ENCODE data around the gene EDRF1.

The EDRF1 gene

GRCh38 chr10:125762692-125763648 is 43.5 kb downstream of the EDRF1 start:
- DNase-seq: no peak

GRCh38 chr10:125765835-125766234 is 46.3 kb downstream of the EDRF1 start:
- DNase-seq: no peak

- DNase-seq: no peak
Observed at GRCh38 chr10:125766511-125766910, 47.0 kb downstream of the EDRF1 start.

- peak; percentile 0 for DNase-seq
Observed at GRCh38 chr10:125768219-125768855, 48.8 kb downstream of the EDRF1 start.

GRCh38 chr10:125769175-125769574 is 49.7 kb downstream of the EDRF1 start:
- no peak for DNase-seq

- no peak for DNase-seq
Observed at GRCh38 chr10:125770844-125771243, 51.3 kb downstream of the EDRF1 start.

- DNase-seq: no peak
Observed at GRCh38 chr10:125772112-125772863, 52.8 kb downstream of the EDRF1 start.

- no peak for DNase-seq
Observed at GRCh38 chr10:125772864-125773180, 53.3 kb downstream of the EDRF1 start.

GRCh38 chr10:125773687-125774543 is 54.4 kb downstream of the EDRF1 start:
- no peak for DNase-seq

- no peak for DNase-seq
Observed at GRCh38 chr10:125774581-125775191, 55.2 kb downstream of the EDRF1 start.

- no peak for DNase-seq
Observed at GRCh38 chr10:125775491-125776106, 56.1 kb downstream of the EDRF1 start, which contains the start of gene MMP21. Gene MMP21, minus strand, starts transcription at chr10:125775821. Its CDS starts 0 bp downstream, at chr10:125775821.

GRCh38 chr10:125777806-125778205 is 58.3 kb downstream of the EDRF1 start:
- DNase-seq: no peak

GRCh38 chr10:125778556-125778955 is 59.0 kb downstream of the EDRF1 start:
- no peak for DNase-seq

- DNase-seq: no peak
Observed at GRCh38 chr10:125779403-125780327, 60.2 kb downstream of the EDRF1 start.

GRCh38 chr10:125781374-125781773 is 61.9 kb downstream of the EDRF1 start:
- no peak for DNase-seq

GRCh38 chr10:125782054-125782453 is 62.5 kb downstream of the EDRF1 start:
- no peak for DNase-seq

- DNase-seq: no peak
Observed at GRCh38 chr10:125782616-125783015, 63.1 kb downstream of the EDRF1 start.

- DNase-seq: no peak
Observed at GRCh38 chr10:125783408-125783807, 63.9 kb downstream of the EDRF1 start.

- DNase-seq: no peak
Observed at GRCh38 chr10:125783957-125784356, 64.4 kb downstream of the EDRF1 start.

GRCh38 chr10:125785791-125786190 is 66.3 kb downstream of the EDRF1 start:
- DNase-seq: no peak

Data from NCI-H748 treated with DMSO at 0.1 percent for 48 hours (cell line).